ENCODE results near the gene PDILT.

- TF ChIP-seq CTCF (IDR thresholded peaks at IDR 0.05) = no peak
- no peak for TF ChIP-seq POLR2AphosphoS5 (IDR thresholded peaks at IDR 0.05)
- TF ChIP-seq POLR2A (IDR thresholded peaks at IDR 0.05) = no peak
Observed at GRCh38 chr16:20344611-20345010, 59.9 kb downstream of the PDILT start.
